Fibroblast of villous mesenchyme (primary cell): Measurements from ENCODE around the gene KATNAL1. TPM values are rescaled to one million over a fixed set of nuclear protein-coding genes. Genes with fewer than 3 reads are reported as not detected.

Experiments used
- DNase-seq: peaks from one replicate; pipeline ENCODE4 v3.0.0-alpha.2; 2010; ENCODE audit warnings: low read depth
- H3K4me3 ChIP-seq: 2 replicates; pipeline ENCODE4 v1.5.1; 2011; ENCODE audit warnings: low read depth, mild to moderate bottlenecking, low read length
- total RNA-seq: library from RNA; depleted of rRNA; stranded (reverse); fragments of >200 nt; gene quantifications from 2 replicates; pipeline ENCODE4 v1.2.3, GENCODE V29; 2012
- TF ChIP-seq, protein P1 (sequence below): IDR thresholded peaks from 2 replicates; pipeline ENCODE4 v1.5.1; 2012; ENCODE audit warnings: low read depth, mild to moderate bottlenecking, low read length; ENCODE audit not compliant: insufficient read depth

Gene KATNAL1
- total RNA-seq, 1 donor, result 35.4 TPM

DNA sequence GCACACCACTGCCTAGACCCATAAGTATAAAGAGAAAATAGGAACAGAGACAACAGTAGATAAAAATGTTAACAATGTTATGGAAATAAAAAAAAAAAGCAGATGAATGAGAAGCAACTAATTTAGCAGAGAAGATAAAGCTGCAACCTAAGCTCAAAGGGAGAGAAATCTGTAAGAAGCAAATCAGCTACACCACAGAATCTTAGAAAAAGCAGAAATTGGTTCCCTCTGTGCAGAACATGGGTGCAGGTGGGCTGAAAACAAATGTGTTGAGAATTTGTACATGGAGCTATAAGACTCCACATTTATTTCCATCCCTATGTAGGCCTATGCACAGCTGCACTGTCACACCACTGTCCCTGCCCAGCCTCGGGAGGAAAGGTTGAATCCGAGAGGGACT lies 44.8 kb upstream of the KATNAL1 start:
- H3K4me3 ChIP-seq, result no peak overlapping the region
- DNase-seq, result no peak
- TF ChIP-seq, protein P1, sequence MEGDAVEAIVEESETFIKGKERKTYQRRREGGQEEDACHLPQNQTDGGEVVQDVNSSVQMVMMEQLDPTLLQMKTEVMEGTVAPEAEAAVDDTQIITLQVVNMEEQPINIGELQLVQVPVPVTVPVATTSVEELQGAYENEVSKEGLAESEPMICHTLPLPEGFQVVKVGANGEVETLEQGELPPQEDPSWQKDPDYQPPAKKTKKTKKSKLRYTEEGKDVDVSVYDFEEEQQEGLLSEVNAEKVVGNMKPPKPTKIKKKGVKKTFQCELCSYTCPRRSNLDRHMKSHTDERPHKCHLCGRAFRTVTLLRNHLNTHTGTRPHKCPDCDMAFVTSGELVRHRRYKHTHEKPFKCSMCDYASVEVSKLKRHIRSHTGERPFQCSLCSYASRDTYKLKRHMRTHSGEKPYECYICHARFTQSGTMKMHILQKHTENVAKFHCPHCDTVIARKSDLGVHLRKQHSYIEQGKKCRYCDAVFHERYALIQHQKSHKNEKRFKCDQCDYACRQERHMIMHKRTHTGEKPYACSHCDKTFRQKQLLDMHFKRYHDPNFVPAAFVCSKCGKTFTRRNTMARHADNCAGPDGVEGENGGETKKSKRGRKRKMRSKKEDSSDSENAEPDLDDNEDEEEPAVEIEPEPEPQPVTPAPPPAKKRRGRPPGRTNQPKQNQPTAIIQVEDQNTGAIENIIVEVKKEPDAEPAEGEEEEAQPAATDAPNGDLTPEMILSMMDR, result no peak

DNA sequence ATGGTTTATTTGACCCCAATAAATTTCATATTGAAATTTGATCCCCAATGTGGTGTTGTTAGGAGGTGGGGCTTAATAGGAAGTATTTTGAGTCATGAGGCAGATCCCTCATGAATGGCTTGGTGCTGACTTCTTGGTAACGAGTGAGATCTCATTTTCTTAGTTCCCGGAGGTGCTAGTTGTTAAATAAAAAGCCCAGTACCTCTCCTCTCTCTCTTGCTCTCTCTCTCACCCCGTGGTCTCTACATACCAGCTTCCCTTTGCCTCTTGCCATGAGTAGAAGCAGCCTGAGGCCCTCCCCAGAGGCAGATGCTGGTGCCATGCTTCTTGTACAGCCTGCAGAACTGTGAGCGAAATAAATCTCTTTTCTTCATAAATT lies 39.4 kb upstream of the KATNAL1 start:
- H3K4me3 ChIP-seq, result no peak overlapping the region
- TF ChIP-seq, protein P1, result no peak
- DNase-seq, result no peak

DNA sequence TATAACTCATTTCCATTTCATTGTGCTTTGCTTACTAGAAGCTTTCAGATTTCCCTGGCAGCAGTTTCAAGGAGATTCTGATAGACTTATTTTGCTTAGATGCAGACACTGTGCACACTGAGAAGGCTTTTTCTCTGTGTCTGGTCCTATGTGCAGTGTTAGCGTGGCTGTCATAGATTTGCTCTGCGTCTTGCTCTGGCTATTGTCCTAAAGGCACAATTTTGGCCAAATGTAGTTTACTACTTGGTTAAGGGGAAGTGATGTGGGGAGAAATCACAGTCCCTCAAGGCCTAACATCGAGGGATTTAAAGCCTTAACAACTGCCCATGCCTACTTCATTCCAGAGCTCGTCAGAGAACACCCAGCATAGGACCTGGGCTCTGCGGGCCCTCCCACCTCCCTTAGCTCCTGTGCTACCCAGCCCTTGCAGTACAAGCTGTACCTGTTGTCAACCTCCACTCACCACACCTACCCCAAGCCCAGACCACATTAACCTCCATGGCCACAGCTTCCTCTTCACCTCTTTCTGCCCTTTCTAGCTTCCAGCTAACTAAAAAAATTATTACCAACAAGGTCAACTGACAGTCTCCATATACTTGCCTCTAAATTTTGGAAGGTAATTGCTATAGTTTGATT lies 38.9 kb upstream of the KATNAL1 start:
- H3K4me3 ChIP-seq, result no peak overlapping the region
- TF ChIP-seq, protein P1, result no peak

DNA sequence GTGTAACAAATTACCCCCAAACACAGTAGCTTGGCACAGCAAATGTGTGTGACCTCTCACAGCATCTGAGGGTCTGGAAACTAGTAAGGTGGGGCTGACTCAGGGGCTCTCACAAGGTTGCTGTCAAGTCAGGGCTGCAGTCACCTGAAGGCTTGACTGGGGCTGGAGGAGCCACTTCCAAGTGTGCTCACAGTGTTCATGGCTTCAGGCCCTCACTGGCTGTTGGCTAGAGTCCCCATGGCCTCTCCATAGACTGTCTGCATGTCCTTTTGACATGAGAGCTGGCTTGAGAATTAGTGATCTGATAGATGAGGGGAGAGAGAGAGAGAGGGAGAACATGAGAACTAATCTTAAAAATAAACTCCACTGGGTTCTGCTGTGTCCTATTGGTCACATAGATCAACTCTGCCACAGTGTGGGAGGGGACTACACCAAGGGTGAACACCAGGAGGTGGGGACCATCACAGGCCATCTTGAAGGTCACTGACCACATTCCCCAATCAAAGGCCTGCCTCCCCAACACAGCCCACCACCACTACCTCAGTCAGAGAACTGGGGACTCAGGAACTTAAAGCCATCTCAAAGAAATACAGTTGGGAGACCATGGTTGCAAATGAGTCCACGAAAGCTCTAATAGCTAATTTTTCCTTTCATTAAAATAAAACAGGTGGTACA lies 38.2 kb upstream of the KATNAL1 start:
- DNase-seq, result no peak
- H3K4me3 ChIP-seq, result no peak overlapping the region
- TF ChIP-seq, protein P1, result no peak

More for the DNA sequence above, 38.9 kb upstream of the KATNAL1 start:
- no peak for DNase-seq

DNA sequence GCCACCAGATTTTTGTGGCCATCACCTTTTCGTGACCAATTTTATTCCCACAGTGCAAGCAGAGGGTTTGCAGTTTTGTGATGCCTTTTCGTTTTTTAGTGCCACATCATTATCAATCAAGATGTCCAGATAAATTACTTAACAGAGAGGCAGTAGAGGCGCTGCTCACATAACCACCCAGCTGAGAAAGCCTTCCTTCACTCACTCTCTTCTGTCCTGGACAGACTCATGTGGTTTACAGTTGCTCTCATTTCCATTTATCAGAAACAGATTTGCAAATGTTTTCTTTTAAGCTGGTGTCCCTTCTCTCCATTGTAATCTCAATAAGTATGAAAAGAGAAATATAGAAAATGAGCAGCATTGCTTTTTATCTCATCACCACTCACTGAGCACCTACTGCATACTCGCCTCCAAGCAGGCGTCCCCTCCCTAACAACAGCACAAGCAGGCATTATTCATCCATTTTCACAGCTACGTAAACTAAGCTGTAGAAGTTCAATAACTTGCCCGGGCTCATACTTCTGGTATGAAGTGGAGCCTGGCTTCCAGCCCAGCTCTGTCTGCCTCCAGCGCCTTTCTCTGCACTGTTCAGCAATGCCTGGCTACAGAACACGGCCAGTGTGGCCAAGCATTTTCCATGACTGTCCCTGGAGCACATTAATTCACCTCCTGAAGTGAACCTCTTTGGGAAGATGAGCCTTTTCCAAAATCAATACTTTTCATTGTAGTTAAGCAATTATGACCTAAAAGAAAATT lies 34.6 kb upstream of the KATNAL1 start:
- DNase-seq, result peak; percentile 87
- no peak overlapping the region for H3K4me3 ChIP-seq
- TF ChIP-seq, protein P1, result no peak

DNA sequence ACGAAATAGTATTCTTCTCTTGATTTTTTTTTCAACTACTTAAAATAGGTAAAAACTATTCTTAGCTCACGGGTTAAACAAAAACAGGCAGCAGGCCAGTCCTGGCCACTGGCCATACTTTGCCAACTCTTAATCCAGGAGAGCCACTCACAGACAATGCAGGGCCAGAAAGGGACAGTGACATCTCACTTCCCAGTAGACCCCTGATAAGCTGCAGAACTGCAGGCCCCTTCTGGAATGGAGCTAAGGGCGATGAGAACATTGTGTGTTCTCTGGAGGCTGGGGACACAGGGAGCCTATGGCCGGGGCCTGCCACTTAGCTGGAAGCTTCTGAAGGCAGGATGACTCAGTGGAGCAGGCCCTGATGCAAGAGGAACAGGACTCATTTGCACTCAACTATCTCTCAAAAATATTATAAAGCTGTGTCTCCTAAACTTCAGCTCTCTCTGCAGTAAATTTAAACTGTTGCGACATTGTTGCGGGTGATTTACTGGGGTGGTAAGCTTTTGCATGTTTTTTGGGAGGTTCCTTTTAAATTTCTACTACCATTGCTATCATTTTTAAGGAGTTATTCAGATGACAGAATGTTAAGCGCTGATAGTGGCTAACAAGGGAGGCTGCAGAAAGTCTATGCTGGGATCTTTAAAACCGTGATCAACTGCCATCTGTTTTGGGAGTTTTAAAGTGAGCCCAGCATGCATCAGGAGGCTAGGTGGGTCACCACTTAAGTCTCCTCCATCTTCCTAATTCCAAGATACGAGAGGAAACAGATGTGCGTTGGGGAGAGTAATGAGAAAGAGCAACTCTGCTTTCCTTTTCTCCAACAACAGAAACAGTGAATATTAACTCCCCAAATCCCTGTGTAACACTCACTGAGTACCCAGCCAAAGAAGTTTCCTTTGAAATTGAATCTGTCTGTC lies 33.2 kb upstream of the KATNAL1 start:
- TF ChIP-seq, protein P1, result no peak
- peak; percentile 98 for DNase-seq
- H3K4me3 ChIP-seq, result peak overlapping the region; percentile 1
